CD8-positive, alpha-beta memory T cell (primary cell): ENCODE results near the gene RPS6KL1. TPM values are rescaled to one million over a fixed set of nuclear protein-coding genes. Genes with fewer than 3 reads are reported as not detected.
A peak's percentile ranks its signal among the peaks of the same experiment; 100 is the strongest.

Experiments
- CTCF ChIA-PET: fragments of 350-600 bp; sonication (Branson Sonifier 250); formaldehyde crosslinking; loops from one replicate; lab custom pipeline; 2021; ENCODE audit warnings: antibody characterized with exemption; lab: Charles Lee
- POLR2A ChIA-PET: fragments of 350-600 bp; sonication (Branson Sonifier 250); formaldehyde crosslinking; loops from one replicate; lab custom pipeline; 2021; ENCODE audit warnings: antibody characterized with exemption; lab: Charles Lee
- DNase-seq, 5 donors: peaks; one replicate each; pipeline versions ENCODE4 v3.0.0 to v3.0.0-alpha.2; 2020 to 2022; ENCODE audit warnings: mixed read lengths in 1 of 5
- H3K27ac ChIP-seq: one replicate; pipeline ENCODE4 v1.7.0; 2013; ENCODE audit warnings: low read depth, mild to moderate bottlenecking, low read length, moderate library complexity
- H3K27me3 ChIP-seq: 2 replicates; pipeline ENCODE4 v1.7.0; 2013; ENCODE audit warnings: low read length, mild to moderate bottlenecking; ENCODE audit not compliant: insufficient read depth, poor library complexity, severe bottlenecking
- H3K36me3 ChIP-seq: 2 replicates; pipeline ENCODE4 v1.7.0; 2013; ENCODE audit warnings: mild to moderate bottlenecking, low read length, moderate library complexity; ENCODE audit not compliant: insufficient read depth
- H3K4me1 ChIP-seq: 2 replicates; pipeline ENCODE4 v1.7.0; 2013; ENCODE audit warnings: mild to moderate bottlenecking, low read length, moderate library complexity; ENCODE audit not compliant: insufficient read depth
- H3K4me3 ChIP-seq: 2 replicates; pipeline ENCODE4 v1.7.0; 2013; ENCODE audit warnings: mild to moderate bottlenecking, low read length
- H3K9me3 ChIP-seq: 2 replicates; pipeline ENCODE4 v1.7.0; 2013; ENCODE audit warnings: mild to moderate bottlenecking, low read length
- H3K27ac Mint-ChIP-seq, 8 donors: one replicate each; pipeline ENCODE4 v1.8.0; 2020 to 2021; ENCODE audit warnings: mixed read lengths in 8 of 8, mild to moderate bottlenecking in 6 of 8, inconsistent platforms in 3 of 8, moderate library complexity in 3 of 8
- H3K27me3 Mint-ChIP-seq, 2 donors: one replicate each; pipeline ENCODE4 v1.8.0; 2020 to 2021; ENCODE audit warnings: mixed read lengths in 2 of 2, mild to moderate bottlenecking in 1 of 2, moderate library complexity in 1 of 2
- H3K36me3 Mint-ChIP-seq, 3 donors: one replicate each; pipeline ENCODE4 v1.8.0; 2020 to 2021; ENCODE audit warnings: mixed read lengths in 3 of 3, inconsistent platforms in 1 of 3, mild to moderate bottlenecking in 1 of 3
- H3K4me1 Mint-ChIP-seq, 3 donors: one replicate each; pipeline ENCODE4 v1.8.0; 2020 to 2021; ENCODE audit warnings: mixed read lengths in 3 of 3, inconsistent platforms in 1 of 3, mild to moderate bottlenecking in 1 of 3
- H3K4me3 Mint-ChIP-seq, 7 donors: one replicate each; pipeline ENCODE4 v1.8.0; 2020 to 2021; ENCODE audit warnings: mixed read lengths in 7 of 7, mild to moderate bottlenecking in 6 of 7, moderate library complexity in 4 of 7, inconsistent platforms in 2 of 7
- H3K9me3 Mint-ChIP-seq, 5 donors: one replicate each; pipeline ENCODE4 v1.8.0; 2020 to 2022; ENCODE audit warnings: mixed read lengths in 5 of 5, mild to moderate bottlenecking in 3 of 5, moderate library complexity in 2 of 5, inconsistent platforms in 1 of 5
- polyA plus RNA-seq: library from polyadenylated mRNA; unstranded; fragments of 300-500 nt; fragmentation: Illumina TruSeq; gene quantifications from one replicate; pipeline ENCODE4 v1.2.3, GENCODE V29; 2021
- total RNA-seq, 2 experiments: library from RNA; stranded (reverse); gene quantifications; one replicate each; pipeline ENCODE4 v1.2.3, GENCODE V29; 2021

Gene RPS6KL1, protein sequence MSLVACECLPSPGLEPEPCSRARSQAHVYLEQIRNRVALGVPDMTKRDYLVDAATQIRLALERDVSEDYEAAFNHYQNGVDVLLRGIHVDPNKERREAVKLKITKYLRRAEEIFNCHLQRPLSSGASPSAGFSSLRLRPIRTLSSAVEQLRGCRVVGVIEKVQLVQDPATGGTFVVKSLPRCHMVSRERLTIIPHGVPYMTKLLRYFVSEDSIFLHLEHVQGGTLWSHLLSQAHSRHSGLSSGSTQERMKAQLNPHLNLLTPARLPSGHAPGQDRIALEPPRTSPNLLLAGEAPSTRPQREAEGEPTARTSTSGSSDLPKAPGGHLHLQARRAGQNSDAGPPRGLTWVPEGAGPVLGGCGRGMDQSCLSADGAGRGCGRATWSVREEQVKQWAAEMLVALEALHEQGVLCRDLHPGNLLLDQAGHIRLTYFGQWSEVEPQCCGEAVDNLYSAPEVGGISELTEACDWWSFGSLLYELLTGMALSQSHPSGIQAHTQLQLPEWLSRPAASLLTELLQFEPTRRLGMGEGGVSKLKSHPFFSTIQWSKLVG
- total RNA-seq: 1 to 10 TPM; 4.8 to 5.0 TPM
- polyA plus RNA-seq: not detected

DNA sequence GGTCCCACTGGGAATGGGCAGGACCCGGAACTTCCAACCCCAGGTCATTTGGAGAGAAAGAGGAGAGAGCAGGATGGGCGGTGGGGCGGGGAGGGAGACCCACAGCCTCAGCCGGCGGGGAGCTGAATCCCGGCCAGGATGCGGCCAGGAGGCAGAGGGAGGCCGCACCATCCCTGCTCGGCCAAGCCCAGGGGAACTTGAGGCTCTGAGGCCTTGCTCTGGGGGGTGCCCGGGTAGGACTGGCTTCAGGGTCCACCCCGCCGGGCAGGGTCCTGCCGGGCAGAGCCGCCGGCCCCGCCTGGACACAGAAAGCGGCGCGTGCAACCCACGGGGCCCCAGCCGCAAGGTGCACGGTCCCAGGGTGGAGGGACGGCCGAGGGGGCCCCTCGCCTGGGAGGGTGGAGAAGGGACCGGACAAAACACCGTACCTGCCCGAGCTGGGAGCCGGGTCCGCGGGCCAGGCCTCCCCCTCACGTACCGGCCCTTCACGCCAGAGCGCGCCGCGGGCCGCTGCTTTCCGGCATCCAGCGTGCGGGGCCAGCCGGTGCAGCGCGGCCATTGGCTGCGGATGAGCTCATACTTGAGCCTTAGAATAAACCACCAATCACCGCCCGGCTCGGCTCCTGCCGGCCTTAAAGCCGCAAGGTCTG lies at the start of gene RPS6KL1:
TSS of gene RPS6KL1 (minus strand) at position 509 of the 650 bp plus-strand sequence. CDS start 1,719 bp downstream, outside the sequence.
- H3K27ac ChIP-seq: no peak within 1 kb of the TSS
- peaks cover 4 to 20% of the 10 kb centered on the region in 2 donors for H3K27me3 Mint-ChIP-seq
- H3K4me1 Mint-ChIP-seq: peaks cover 0 to 13% (median 1%) of the 10 kb centered on the region in 3 donors
- peaks cover 0 to 3% (median 0%) of the 10 kb centered on the region in 5 donors for H3K9me3 Mint-ChIP-seq
- peak within 1 kb of the TSS in 1 of 8 donors; percentile 32 for H3K27ac Mint-ChIP-seq
- ChIA-PET POLR2A (no interaction called here), CTCF (interaction anchor here (1.1 to 3.1 kb wide), 6 partner anchors 9 to 166 kb away, joined by 3 to 13 read pairs (median 8); no protein-coding TSS in a partner anchor)
- peak within 1 kb of the TSS in 6 of 7 donors; percentile 37 to 76 (median 58) for H3K4me3 Mint-ChIP-seq
- no peaks in the 10 kb centered on the region for H3K9me3 ChIP-seq
- no peaks in the 10 kb centered on the region for H3K36me3 ChIP-seq
- DNase-seq: peak; percentile 29 to 74 (median 47)
- no peak within 1 kb of the TSS for H3K4me3 ChIP-seq
- H3K4me1 ChIP-seq: peaks cover 5% of the 10 kb centered on the region
- H3K36me3 Mint-ChIP-seq: peaks cover 0 to 5% (median 0%) of the 10 kb centered on the region in 3 donors
- no peaks in the 10 kb centered on the region for H3K27me3 ChIP-seq

GRCh38 chr14:74968811-74969210 lies 45.8 kb upstream of the RPS6KL1 start:
- Mint-ChIP-seq H3K4me3 (no peak overlapping the region), H3K9me3 (no peaks in the 10 kb centered on the region), H3K27me3 (peaks cover 4 to 6% of the 10 kb centered on the region in 2 donors), H3K27ac (peak overlapping the region in 1 of 8 donors; percentile 32), H3K36me3 (no peaks in the 10 kb centered on the region), H3K4me1 (peaks cover 0 to 4% (median 0%) of the 10 kb centered on the region in 3 donors)
- H3K36me3 ChIP-seq: no peaks in the 10 kb centered on the region
- no peaks in the 10 kb centered on the region for H3K27me3 ChIP-seq
- DNase-seq: no peak
- no peak overlapping the region for H3K4me3 ChIP-seq
- CTCF ChIA-PET: interaction anchor here (0.6 to 1.6 kb wide), 3 partner anchors 9 to 329 kb away, joined by 3 read pairs; no protein-coding TSS in a partner anchor
- no peaks in the 10 kb centered on the region for H3K9me3 ChIP-seq
- no peaks in the 10 kb centered on the region for H3K4me1 ChIP-seq
- no peak overlapping the region for H3K27ac ChIP-seq
- POLR2A ChIA-PET: no interaction called here

DNA sequence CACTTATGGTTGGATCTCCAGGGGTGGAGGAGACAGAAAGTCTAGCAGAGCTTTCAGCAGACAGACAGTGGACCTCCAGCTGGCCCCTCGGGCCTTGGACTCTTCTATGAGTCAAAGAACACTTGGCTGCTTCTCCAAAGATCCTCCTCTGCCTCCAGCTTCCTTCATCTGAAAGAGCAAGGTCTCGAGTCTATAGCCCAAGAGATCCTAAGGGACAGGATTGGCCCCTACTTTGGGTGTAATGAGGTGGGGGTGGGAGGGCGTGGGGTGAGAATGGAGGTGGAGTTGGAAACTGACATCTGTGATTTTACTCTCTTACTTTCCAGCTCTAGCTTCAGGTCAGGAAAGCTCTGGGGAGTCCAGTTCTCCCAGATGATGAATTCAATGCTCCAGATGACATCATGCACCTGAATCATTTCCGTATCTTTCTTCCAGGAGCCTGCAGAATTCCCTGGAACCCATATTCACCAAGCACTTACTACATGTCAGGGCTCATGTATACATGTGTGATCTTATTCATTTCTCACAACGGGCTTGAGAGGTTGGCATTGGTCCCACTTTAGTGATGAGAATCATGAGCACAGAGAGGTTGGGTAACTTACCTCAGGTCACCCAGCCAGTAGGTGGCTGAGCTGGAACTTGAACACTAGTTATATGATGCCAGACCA lies 42.6 kb upstream of the RPS6KL1 start:
- POLR2A ChIA-PET: no interaction called here
- Mint-ChIP-seq H3K9me3 (no peaks in the 10 kb centered on the region), H3K36me3 (no peaks in the 10 kb centered on the region), H3K4me1 (no peaks in the 10 kb centered on the region), H3K27ac (peak overlapping the region in 1 of 8 donors; percentile 66), H3K4me3 (no peak overlapping the region), H3K27me3 (peaks cover 5 to 16% of the 10 kb centered on the region in 2 donors)
- no peaks in the 10 kb centered on the region for H3K27me3 ChIP-seq
- CTCF ChIA-PET: no interaction called here
- H3K9me3 ChIP-seq: no peaks in the 10 kb centered on the region
- H3K36me3 ChIP-seq: no peaks in the 10 kb centered on the region
- H3K4me3 ChIP-seq: no peak overlapping the region
- no peaks in the 10 kb centered on the region for H3K4me1 ChIP-seq
- no peak for DNase-seq
- no peak overlapping the region for H3K27ac ChIP-seq

DNA sequence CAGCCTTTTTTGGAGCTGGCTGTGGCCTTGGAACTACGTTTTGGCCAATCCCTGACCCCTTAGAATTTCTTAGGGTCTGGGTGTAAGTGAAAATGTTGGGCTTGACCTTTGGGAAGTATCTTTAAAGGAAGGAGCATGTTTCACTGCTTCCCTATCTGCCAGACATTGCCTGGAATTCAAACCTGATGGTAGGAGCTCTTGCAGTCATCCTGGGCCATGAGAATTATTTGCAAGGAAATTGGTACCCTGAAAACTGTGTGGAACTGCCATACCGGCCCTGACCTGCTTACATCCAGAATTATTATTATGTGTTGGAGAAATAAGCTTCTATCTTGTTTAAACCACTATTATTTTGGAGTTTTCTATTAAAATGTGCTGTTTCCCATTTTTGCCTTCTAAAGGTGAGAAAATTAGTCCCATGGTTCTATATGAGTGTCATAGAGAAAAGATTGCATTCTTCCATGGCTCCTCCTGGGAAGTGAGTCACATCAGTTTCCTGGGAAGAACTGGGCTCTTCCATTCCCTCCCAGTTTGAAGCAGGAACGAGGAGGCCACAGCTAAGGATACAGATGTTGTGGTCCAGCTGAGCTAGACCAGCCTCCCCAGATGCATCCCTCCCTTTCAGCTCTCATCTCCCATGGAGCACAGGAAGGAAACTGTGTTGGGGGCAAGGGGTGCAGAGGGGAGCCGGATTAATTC lies 41.9 kb upstream of the RPS6KL1 start:
- H3K4me1 Mint-ChIP-seq: no peaks in the 10 kb centered on the region
- no peak overlapping the region for H3K4me3 ChIP-seq
- H3K27ac Mint-ChIP-seq: no peak overlapping the region
- H3K4me1 ChIP-seq: no peaks in the 10 kb centered on the region
- H3K9me3 Mint-ChIP-seq: no peaks in the 10 kb centered on the region
- H3K36me3 ChIP-seq: no peaks in the 10 kb centered on the region
- no peak overlapping the region for H3K27ac ChIP-seq
- H3K4me3 Mint-ChIP-seq: no peak overlapping the region
- no peaks in the 10 kb centered on the region for H3K36me3 Mint-ChIP-seq
- DNase-seq: no peak
- no peaks in the 10 kb centered on the region for H3K27me3 ChIP-seq
- no peaks in the 10 kb centered on the region for H3K9me3 ChIP-seq
- peaks cover 8 to 16% of the 10 kb centered on the region in 2 donors for H3K27me3 Mint-ChIP-seq
- CTCF ChIA-PET: no interaction called here
- POLR2A ChIA-PET: no interaction called here

DNA sequence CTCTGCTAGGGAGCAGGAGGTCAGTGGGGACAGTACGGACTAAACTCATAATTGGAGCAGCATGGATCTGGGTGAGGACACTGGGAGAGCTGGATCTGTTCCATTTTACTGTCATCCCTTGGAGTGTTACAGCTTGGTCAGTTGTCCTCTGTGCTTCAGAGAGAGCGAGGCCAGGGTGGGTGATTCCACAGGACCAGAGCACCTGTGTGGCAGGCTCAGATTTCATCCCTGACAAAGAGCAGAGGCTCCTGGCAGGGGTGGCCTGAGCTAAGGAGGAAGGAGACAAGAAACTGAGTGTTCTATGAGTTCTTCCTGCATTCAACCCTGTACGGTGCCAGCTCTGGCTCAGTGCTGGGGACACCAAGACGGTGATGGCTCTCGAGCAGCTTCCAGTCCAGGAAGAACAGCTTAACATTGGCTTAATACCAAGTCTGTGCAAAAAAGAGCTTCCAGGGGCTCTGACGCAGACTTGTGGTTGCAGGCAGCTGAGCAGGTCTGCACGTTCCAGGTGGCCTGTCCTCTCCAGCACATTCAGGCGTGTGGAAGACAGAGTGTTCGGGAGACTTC lies 40.7 kb upstream of the RPS6KL1 start:
- H3K36me3 ChIP-seq: no peaks in the 10 kb centered on the region
- H3K27ac Mint-ChIP-seq: peak overlapping the region in 1 of 8 donors; percentile 96
- no peaks in the 10 kb centered on the region for H3K9me3 Mint-ChIP-seq
- peaks cover 9 to 16% of the 10 kb centered on the region in 2 donors for H3K27me3 Mint-ChIP-seq
- H3K9me3 ChIP-seq: no peaks in the 10 kb centered on the region
- ChIA-PET POLR2A (interaction anchor here (0.6 kb wide), 1 partner anchor 1166 kb away, joined by 3 read pairs; no protein-coding TSS in a partner anchor), CTCF (no interaction called here)
- H3K4me1 Mint-ChIP-seq: no peaks in the 10 kb centered on the region
- no peaks in the 10 kb centered on the region for H3K4me1 ChIP-seq
- no peak overlapping the region for H3K27ac ChIP-seq
- H3K4me3 ChIP-seq: no peak overlapping the region
- DNase-seq: no peak
- no peak overlapping the region for H3K4me3 Mint-ChIP-seq
- H3K36me3 Mint-ChIP-seq: no peaks in the 10 kb centered on the region
- no peaks in the 10 kb centered on the region for H3K27me3 ChIP-seq

DNA sequence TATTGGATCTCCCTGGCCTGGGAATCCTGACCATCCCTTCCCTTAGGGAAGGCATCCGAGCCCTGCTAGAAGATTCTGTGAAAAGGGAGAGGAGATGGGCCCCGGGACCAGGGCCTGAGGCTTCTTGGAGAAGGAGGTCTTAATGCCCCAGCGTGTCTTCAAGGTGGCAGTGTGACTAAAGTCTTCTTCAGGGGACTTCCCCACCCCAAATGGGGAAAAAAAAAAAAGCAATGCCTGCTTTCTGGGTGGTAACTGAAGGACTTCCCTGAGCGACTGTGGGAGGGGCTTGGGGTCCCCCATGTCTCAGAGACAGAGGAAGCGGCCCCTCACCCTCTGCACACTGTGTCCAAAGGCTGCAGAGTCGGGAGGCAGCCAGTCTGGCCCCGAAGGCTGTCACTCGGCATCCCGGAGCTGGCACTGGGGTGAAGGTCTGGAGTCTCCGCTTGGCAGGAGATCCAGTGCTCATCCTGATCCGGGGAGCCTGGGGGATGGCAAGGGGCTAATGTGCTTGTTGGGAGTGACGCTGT lies 40.2 kb upstream of the RPS6KL1 start:
- H3K36me3 Mint-ChIP-seq: no peaks in the 10 kb centered on the region
- H3K9me3 Mint-ChIP-seq: no peaks in the 10 kb centered on the region
- no peak overlapping the region for H3K27ac Mint-ChIP-seq
- CTCF ChIA-PET: interaction anchor here (1.6 kb wide), 1 partner anchor 22 kb away, joined by 4 read pairs; no protein-coding TSS in a partner anchor
- Histone ChIP-seq H3K36me3 (no peaks in the 10 kb centered on the region), H3K4me3 (no peak overlapping the region), H3K27me3 (no peaks in the 10 kb centered on the region), H3K4me1 (no peaks in the 10 kb centered on the region), H3K27ac (no peak overlapping the region), H3K9me3 (no peaks in the 10 kb centered on the region)
- H3K4me1 Mint-ChIP-seq: no peaks in the 10 kb centered on the region
- no peak overlapping the region for H3K4me3 Mint-ChIP-seq
- POLR2A ChIA-PET: interaction anchor here (0.6 kb wide), 1 partner anchor 1166 kb away, joined by 3 read pairs; no protein-coding TSS in a partner anchor
- no peak for DNase-seq
- H3K27me3 Mint-ChIP-seq: peaks cover 9 to 16% of the 10 kb centered on the region in 2 donors

DNA sequence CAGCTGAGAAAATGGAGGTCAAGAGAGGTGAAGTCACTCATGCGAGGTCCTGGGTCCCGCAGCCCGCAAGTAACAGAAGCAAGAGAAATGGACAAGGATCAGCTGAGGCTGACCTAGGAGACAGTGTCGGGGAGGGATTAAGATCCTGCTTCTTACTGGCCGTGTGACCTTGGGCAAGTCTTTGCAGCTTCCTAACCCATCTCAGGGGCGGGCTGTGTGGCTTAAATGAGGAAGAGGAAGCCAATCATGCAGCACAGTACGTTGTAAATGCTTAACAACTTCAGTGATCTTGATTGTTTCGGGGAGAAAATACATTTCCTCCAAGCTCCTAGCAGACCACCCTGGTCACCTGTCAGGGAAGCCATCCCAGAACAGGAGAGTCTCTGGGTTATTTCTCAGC lies 39.4 kb upstream of the RPS6KL1 start:
- no peak overlapping the region for H3K4me3 Mint-ChIP-seq
- no peaks in the 10 kb centered on the region for H3K4me1 ChIP-seq
- no peaks in the 10 kb centered on the region for H3K4me1 Mint-ChIP-seq
- H3K27me3 ChIP-seq: no peaks in the 10 kb centered on the region
- H3K36me3 Mint-ChIP-seq: no peaks in the 10 kb centered on the region
- H3K27ac Mint-ChIP-seq: no peak overlapping the region
- H3K27me3 Mint-ChIP-seq: peaks cover 9 to 16% of the 10 kb centered on the region in 2 donors
- CTCF ChIA-PET: interaction anchor here (1.6 kb wide), 1 partner anchor 21 kb away, joined by 4 read pairs; no protein-coding TSS in a partner anchor
- POLR2A ChIA-PET: no interaction called here
- no peaks in the 10 kb centered on the region for H3K9me3 Mint-ChIP-seq
- no peaks in the 10 kb centered on the region for H3K9me3 ChIP-seq
- DNase-seq: no peak
- no peak overlapping the region for H3K27ac ChIP-seq
- H3K4me3 ChIP-seq: no peak overlapping the region
- H3K36me3 ChIP-seq: no peaks in the 10 kb centered on the region
